Heart right ventricle (tissue), 16 donors: ENCODE data around the gene SLC41A3. TPM values are rescaled to one million over a fixed set of nuclear protein-coding genes. Genes with fewer than 3 reads are reported as not detected.

Experiments used
- ATAC-seq, 8 donors: fragments of 200-7000 bp; cut with Tn5 transposase; one replicate each; pipeline ENCODE4 v1.9.1; 2020; ENCODE audit warnings: mild to moderate bottlenecking in 8 of 8, moderate library complexity in 8 of 8, moderate number of reproducible peaks in 1 of 8
- DNase-seq, 2 donors: peaks; one replicate each; pipeline ENCODE4 v3.0.0-alpha.2; 2020
- H3K27ac ChIP-seq, 10 donors: fragments of 200-600 bp; sonication (generic) in 2 of 10; one replicate each; pipeline versions ENCODE4 v1.5.0 to v1.8.0; 2020 to 2022; ENCODE audit warnings: mild to moderate bottlenecking in 3 of 10
- H3K27me3 ChIP-seq, 7 donors: fragments of 200-600 bp; one replicate each; pipeline ENCODE4 v1.8.0; 2021 to 2022; ENCODE audit warnings: mild to moderate bottlenecking in 2 of 7
- H3K36me3 ChIP-seq, 9 donors: fragments of 200-600 bp; sonication (generic) in 1 of 9; one replicate each; pipeline versions ENCODE4 v1.5.0 to v1.8.0; 2020 to 2022; ENCODE audit warnings: mild to moderate bottlenecking in 2 of 9
- H3K4me1 ChIP-seq, 9 donors: fragments of 200-600 bp; sonication (generic) in 1 of 9; one replicate each; pipeline versions ENCODE4 v1.5.0 to v1.8.0; 2020 to 2022; ENCODE audit warnings: mild to moderate bottlenecking in 4 of 9
- H3K4me3 ChIP-seq, 10 donors: fragments of 200-600 bp; sonication (generic) in 2 of 10; one replicate each; pipeline versions ENCODE4 v1.5.0 to v1.8.0; 2020 to 2022; ENCODE audit warnings: mild to moderate bottlenecking in 7 of 10, moderate library complexity in 2 of 10
- H3K9me3 ChIP-seq, 11 donors: fragments of 200-600 bp in 10 of 11; sonication (generic) in 2 of 11; one replicate each; pipeline versions ENCODE4 v1.5.0 to v1.8.0; 2013 to 2022; ENCODE audit warnings: mild to moderate bottlenecking in 2 of 11, control low read depth in 1 of 11, moderate library complexity in 1 of 11
- WGBS, 2 donors: extraction: QIAGEN DNeasy Blood & Tissue Kit; methylation state at CpG; one replicate each; pipeline ENCODE4 v1.1.7; 2013; ENCODE audit warnings: inconsistent platforms in 1 of 2; 5-methylcytosine and 5-hydroxymethylcytosine counted together
- intact Hi-C, 10 donors: fragments of 100-400 bp; cut with DNase I; formaldehyde crosslinking; loops; one replicate each; pipeline versions ENCODE4 v1.11.1 to v1.14.2; 2022
- polyA plus RNA-seq, 2 donors: library from polyadenylated mRNA; stranded (reverse); fragments of 200-250 nt; gene quantifications; one replicate each; pipeline ENCODE4 v1.2.3, GENCODE V29; 2013
- total RNA-seq, 10 donors: library from RNA; stranded (reverse); fragmentation: NEBNext Ultra II Directional in 3 of 10; extraction: Animal tissue kit (Norgen Biotek cat#: 25700) in 3 of 10; gene quantifications; one replicate each; pipeline versions ENCODE4 v1.2.1 to v1.2.4, GENCODE V29; 2021 to 2023
- TF ChIP-seq, protein P1 (sequence below), 9 donors: fragments of 200-600 bp; sonication (generic) in 2 of 9; IDR thresholded peaks; one replicate each; pipeline versions ENCODE4 v1.5.0 to v1.8.0; 2021 to 2022; ENCODE audit warnings: antibody characterized with exemption in 9 of 9, mild to moderate bottlenecking in 5 of 9, moderate library complexity in 1 of 9
- donor health status: Arrhythmogenic right ventricular cardiomyopathy.
- donor health status: ischemic (EF 13 %, LVEDD 7.1; RV severe dilation, severe dysfunction).
- donor health status: healthy with polysubstance abuse.
- donor health status: DM: no; HTN: yes; CAD: no.
- donor health status: DM: no; HTN: no; CAD: no.
- donor health status: ischemic (EF 25% LVEDD 6.9; RV normal size, moderate dysfunction).
- donor health status: ischemic (EF 25% LVEDD 5.7; RV mildly dilated, moderate dysfunction).
- donor health status: healthy.
- donor health status: DM: yes; HTN: yes; CAD: no.
- donor health status: Ischemic cardiomyopathy.
- donor health status: ischemic (EF 35%, LVEDD 5.7; RV mildly dilated, moderate dysfunction).
- donor health status: nonischemic (EF 11% LVEDD 7.7; RV severe dilation, severe dysfunction).
- donor health status: DM: yes; HTN: yes; CAD: no.
- donor health status: PGD.
- donor health status: ischemic (EF 29% LVEDD 5.4; RV normal size, mild dysfunction).
- donor health status: nonischemic (EF 23%, LVEDD 6.1; RV moderate dilation, normal function).

SLC41A3 gene
- total and polyA plus RNA-seq, 12 donors, result 28.6 to 49.5 (median 40.1) TPM

DNA sequence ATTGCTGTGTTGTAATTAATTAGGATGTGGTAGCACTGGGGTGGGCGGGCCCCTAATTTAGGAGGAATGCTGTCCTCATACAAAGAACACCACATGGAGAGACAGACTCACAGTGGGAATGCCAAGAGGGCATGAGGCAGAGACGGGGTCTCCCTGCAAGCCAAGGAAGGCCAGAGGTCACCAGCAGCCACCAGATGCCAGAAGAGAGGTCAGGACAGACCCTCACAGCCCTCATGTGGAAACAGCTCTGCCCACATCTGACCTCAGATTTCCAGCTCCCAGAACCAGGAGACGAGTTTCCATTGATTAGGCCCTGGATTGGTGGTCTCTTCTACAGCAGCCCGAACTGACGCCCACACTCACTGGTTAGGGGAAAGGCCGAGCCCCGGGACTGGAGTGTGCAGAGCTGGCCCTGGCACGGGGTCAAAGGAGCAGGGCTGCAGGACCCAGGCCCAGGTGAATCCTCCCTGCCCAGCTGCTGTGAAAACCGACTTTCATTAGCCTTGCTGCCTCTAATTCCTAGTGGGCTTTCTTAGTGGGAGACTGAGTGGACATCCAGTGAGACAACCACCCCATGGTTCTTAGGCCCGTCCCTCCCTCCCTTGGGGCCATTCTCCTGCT is 43.0 kb upstream of the SLC41A3 start:
- DNase-seq (peak in 1 of 2 donors; percentile 1), ATAC-seq (no peak)
- Histone ChIP-seq H3K36me3 (peaks cover 0 to under 1% (median 0%) of the 10 kb centered on the region in 9 donors), H3K9me3 (no peaks in the 10 kb centered on the region), H3K4me1 (peaks cover 0 to 9% (median 0%) of the 10 kb centered on the region in 9 donors), H3K27ac (no peak overlapping the region), H3K4me3 (no peak overlapping the region), H3K27me3 (no peaks in the 10 kb centered on the region)
- TF ChIP-seq, protein P1, sequence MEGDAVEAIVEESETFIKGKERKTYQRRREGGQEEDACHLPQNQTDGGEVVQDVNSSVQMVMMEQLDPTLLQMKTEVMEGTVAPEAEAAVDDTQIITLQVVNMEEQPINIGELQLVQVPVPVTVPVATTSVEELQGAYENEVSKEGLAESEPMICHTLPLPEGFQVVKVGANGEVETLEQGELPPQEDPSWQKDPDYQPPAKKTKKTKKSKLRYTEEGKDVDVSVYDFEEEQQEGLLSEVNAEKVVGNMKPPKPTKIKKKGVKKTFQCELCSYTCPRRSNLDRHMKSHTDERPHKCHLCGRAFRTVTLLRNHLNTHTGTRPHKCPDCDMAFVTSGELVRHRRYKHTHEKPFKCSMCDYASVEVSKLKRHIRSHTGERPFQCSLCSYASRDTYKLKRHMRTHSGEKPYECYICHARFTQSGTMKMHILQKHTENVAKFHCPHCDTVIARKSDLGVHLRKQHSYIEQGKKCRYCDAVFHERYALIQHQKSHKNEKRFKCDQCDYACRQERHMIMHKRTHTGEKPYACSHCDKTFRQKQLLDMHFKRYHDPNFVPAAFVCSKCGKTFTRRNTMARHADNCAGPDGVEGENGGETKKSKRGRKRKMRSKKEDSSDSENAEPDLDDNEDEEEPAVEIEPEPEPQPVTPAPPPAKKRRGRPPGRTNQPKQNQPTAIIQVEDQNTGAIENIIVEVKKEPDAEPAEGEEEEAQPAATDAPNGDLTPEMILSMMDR (IDR thresholded peaks at IDR 0.05), result no peak
- intact Hi-C loops, result no loop called here
- 86 to 89% methylated on average over 10 of the region's 10 CpGs for WGBS, 2 donors

DNA sequence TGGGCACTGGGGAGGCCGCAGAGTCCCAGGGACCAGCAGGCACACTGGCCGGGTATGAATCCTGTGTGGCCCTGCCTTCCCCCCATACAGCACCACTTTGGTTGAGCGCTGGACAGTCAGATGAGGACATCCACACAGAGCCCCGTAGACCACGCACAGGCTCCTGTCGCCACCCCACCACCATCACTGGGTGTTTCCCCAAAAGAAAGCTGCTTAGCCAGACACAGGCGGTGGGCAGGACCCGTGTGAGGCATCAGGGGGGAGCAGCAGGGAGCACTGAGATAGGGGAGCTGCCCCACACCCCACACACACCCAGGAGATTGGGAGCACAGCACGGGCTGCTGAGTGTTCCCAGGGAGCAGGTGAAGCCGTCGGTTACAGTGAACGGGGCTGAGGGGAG is 42.4 kb upstream of the SLC41A3 start:
- no peak overlapping the region for H3K4me3 ChIP-seq
- H3K36me3 ChIP-seq, result peaks cover 0 to 6% (median 0%) of the 10 kb centered on the region in 9 donors
- 83 to 88% methylated on average over 12 of the region's 12 CpGs for WGBS, 2 donors
- H3K27ac ChIP-seq, result no peak overlapping the region
- no peaks in the 10 kb centered on the region for H3K9me3 ChIP-seq
- peaks cover 0 to 9% (median 0%) of the 10 kb centered on the region in 9 donors for H3K4me1 ChIP-seq
- H3K27me3 ChIP-seq, result no peaks in the 10 kb centered on the region
- DNase-seq, result peak; percentile 2
- intact Hi-C loops, result no loop called here
- ATAC-seq, result peak in 1 of 8 donors; percentile 12
- TF ChIP-seq, protein P1 (IDR thresholded peaks at IDR 0.05), result no peak

DNA sequence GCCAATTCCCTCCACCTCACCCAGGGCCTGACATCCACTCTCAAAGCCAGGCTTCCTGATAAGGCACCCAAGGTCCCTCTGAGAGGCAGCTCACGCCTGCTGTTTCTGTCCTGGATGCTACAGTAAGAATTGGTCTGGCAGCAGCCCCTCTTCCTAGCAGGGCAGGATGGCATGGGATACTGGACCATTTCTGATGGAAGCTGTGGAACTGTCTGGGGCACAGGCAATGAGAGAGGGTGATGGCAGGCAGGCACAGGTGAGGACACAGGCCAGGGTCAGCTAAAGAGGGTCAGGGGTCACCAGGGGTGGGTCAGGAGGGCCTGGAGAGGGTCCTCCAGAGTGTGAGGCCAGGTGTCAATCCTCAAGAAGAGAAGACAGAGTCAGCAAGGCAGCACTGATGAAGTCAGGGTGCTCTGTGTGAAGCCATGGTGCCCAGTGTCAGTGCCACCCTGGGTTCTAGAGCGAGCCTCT is 41.9 kb upstream of the SLC41A3 start:
- Histone ChIP-seq H3K9me3 (no peaks in the 10 kb centered on the region), H3K4me1 (peaks cover 0 to 9% (median 0%) of the 10 kb centered on the region in 9 donors), H3K27ac (no peak overlapping the region), H3K27me3 (no peaks in the 10 kb centered on the region), H3K4me3 (no peak overlapping the region), H3K36me3 (peaks cover 0 to 6% (median 0%) of the 10 kb centered on the region in 9 donors)
- DNase-seq (peak in 1 of 2 donors; percentile 1), ATAC-seq (peak in 1 of 8 donors; percentile 5)
- intact Hi-C loops, result no loop called here
- 72 to 94% methylated on average over 2 of the region's 2 CpGs for WGBS, 2 donors
- TF ChIP-seq, protein P1 (IDR thresholded peaks at IDR 0.05), result no peak

DNA sequence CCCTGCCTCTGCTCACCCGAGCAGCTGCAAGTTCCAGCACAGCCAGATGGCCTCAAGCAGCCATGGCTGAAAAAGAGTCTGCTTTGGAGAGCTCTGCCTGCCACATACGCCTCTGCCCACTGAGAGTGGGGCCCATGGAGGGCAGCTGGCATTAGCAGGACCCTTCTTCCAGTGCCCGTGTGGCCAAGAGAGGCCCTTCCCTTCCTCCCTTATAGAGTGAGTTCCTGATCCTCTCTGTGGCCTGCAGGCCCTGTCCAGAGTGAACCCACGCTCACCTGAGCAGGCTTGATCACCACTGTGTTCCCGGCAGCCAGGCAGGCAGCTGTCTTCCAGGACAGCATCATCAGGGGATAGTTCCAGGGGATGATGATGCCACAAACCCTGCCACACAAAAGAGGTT is 41.4 kb upstream of the SLC41A3 start:
- ATAC-seq, result no peak
- no peaks in the 10 kb centered on the region for H3K9me3 ChIP-seq

More for the DNA sequence above, 41.4 kb upstream of the SLC41A3 start:
- WGBS, 2 donors, result 89 to 94% methylated on average over 5 of the region's 5 CpGs
- no peaks in the 10 kb centered on the region for H3K27me3 ChIP-seq
- peak; percentile 1 to 2 for DNase-seq
- intact Hi-C loops, result no loop called here
- H3K27ac ChIP-seq, result no peak overlapping the region
- TF ChIP-seq, protein P1 (IDR thresholded peaks at IDR 0.05), result no peak
- peaks cover 0 to 6% (median 0%) of the 10 kb centered on the region in 9 donors for H3K36me3 ChIP-seq
- H3K4me1 ChIP-seq, result peaks cover 0 to 9% (median 0%) of the 10 kb centered on the region in 9 donors
- H3K4me3 ChIP-seq, result no peak overlapping the region
